Stimulated activated CD8-positive, alpha-beta memory T cell treated with anti-CD3 and anti-CD28 coated beads, Interleukin-4, amount 100 ng/mL, for 24 hours (primary cell): ENCODE results near the gene NEK9.
A peak's percentile ranks its signal among the peaks of the same experiment; 100 is the strongest.

Experiments used
- DNase-seq: peaks from one replicate; pipeline ENCODE4 v3.0.0-alpha.2; 2020; ENCODE audit warnings: low read depth

NEK9 gene

DNA sequence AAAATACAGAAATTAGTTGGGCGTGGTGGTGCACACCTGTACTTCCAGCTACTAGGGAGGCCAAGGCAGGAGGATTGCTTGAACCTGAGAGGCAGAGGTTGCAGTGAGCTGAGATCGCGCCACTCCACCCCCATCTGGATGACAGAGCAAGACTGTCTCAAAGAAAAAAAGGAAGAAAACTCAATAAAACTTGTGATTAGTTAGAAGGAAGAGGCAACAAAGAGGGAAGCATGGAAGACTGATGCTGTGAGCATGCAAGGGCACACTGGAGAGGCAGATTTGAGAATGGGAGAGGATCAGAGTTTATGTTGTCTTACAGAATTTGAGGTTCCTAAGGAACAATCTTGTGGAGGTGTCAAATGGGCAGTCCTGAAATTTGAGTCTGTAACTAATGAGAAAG lies 60.2 kb downstream of the NEK9 start:
- no peak for DNase-seq

DNA sequence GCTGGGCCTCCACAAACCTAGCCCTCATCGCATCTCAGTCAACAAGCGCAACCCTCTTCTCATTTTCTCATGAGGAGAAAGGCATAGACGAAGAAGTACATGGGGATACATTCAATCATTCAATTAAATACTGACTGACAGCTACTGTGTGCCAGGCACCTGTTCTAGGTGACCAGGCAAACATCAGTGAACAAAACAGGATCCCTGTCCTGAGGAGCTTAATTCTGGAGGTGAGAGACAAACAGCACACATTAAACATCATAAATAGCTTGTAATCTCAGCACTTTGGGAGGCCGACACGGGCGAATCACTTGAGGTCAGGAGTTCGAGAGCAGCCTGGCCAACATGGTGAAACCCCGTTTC lies 62.7 kb downstream of the NEK9 start:
- no peak for DNase-seq

DNA sequence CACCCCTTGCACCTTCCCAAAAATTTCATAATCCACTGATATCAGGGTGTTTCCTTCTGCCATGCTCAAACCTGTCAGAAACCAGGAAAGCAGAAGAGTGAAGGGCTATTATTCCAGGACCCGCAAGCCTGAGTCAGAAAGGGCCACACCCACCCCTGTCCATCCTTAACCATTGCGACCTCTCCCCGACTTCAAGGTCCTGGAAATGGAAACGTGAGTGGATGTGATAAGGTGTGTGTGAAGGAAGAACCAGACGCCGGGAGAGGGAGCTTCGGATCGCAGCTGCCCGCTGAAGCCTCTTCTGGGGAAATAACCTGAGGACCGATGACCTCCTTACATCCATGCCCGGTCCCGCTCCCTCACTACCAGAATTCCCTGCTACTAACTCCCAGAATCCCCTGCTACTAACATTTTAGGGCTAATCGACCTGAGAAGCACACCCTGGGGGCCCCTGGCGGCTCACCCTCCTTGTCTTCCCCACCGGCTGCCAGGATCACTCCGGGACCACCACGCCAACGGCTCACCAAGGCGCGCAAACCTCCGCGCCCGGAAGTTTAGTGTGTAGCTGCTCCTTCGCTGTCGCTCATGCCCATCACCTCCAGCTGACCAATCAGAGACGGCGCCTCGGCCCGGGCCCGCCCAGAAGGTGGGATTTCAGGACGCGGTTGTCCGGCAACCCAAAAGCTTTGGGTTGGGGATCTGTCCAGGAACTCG lies 63.2 kb downstream of the NEK9 start, which contains the start of gene ACYP1:
Gene ACYP1, minus strand, starts transcription at position 534 of the 714 bp plus-strand sequence. Its CDS starts 471 bp downstream, at position 63.
- DNase-seq, result peak; percentile 86

DNA sequence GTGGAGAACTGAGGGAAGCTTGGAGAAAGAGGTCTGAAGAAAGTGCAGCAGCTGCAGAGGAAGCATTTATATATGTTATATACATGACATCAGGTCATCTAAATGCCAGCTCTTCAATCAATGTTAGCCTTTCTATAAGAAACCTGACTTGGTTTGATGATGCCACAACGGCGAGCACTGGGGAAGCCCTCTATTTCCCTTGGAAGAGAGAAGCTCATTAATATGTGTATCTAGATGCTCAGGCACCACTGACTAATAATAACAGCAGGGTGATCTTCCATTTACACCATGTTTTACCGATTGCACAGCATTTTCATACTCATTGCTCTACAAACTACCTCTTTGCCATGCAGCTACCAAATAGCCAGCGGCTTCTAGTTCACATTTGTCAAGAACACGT lies 63.8 kb downstream of the NEK9 start:
- DNase-seq, result no peak

DNA sequence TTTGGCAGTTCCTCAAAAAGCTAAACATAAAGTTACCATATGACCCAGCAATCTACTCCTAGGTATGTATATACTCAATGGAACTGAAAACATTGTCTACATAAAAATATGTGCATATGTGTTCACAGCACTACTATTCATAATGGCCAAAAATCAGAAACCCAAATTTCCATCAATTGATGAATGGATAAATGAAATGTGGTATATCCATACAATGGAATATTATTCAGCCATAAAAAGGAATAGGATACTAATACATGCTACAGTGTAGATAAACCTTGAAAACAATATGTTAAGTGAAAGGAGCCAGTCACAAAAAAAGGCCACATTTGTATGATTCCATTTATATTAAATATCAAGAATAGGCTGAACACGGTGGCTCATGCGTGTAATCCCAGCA lies 66.4 kb downstream of the NEK9 start:
- DNase-seq, result no peak

DNA sequence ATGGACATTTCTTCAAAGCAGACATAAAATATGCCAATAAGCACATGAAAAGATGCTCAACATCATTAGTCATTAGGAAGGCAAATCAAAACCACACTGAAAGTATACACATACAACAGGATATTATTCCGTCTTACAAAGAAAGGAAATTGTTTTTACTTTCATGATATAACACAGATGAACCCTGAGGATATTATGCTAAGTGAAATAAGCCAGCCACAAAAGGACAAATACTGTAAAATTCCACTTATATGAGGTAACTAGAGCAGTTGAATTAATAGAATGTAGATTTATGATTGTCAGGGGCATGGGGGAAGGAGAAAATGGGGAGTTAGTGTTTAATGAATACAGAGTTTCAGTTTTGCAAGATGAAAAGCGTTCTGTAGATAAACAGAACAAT lies 67.2 kb downstream of the NEK9 start:
- no peak for DNase-seq

DNA sequence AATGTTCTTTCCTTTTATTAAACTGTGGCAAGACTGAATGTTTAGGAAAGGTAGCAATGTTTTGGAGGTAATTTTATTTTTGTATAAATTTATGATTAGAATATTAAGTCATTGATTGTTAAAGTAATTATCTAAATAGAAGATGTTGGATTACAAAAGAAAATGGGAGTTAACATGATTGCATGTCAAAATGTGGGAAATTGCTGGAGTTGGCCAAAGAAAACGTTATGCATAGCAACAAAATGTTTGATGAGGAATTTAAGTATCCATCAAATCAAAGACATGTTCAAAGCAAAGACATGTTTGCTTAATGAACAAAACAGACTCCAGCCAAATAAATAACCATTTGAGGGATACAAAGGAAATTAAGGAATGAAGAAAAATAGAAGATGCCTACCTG lies 72.4 kb downstream of the NEK9 start:
- DNase-seq, result no peak

DNA sequence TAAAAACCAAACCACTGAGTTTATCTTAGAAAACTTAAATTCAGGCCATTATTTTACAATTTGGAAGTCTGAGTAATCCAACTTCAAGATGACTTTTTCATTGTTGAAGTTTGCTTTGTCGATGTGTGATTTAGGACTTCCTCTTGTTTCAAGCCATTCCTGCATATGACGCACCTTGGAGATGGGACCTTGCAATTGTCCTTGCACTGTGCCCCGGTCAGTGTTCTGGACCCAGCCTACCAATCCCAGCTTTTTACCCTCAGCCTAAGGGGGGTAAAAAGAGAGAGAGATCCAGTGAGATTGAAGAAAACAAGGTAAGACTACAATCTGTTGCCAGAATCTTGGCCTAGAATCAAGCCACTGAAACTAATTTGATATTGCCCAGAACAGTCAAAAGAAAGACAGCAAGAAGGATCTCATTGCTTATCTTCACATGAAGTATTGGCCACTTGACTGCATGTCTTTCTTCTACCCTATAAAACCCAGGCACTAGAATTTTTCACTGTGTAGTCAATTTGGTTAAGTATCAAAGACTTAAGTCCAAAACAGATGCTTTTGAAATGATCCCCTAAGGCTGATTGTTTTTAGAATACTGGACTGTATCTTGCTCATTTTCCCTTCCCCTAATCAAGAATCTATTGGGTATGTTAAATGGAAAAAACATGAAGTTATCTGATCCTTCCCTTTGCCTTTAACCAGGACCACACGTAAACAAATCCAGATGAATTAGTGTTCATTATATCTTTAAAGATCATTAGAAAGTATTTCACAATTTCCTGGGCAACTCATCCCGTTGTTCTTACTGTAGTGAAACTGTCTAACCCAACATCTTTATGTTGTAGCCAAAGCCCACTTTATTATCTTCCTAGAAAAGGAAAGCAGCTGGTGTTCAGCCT lies 73.2 kb downstream of the NEK9 start:
- no peak for DNase-seq

DNA sequence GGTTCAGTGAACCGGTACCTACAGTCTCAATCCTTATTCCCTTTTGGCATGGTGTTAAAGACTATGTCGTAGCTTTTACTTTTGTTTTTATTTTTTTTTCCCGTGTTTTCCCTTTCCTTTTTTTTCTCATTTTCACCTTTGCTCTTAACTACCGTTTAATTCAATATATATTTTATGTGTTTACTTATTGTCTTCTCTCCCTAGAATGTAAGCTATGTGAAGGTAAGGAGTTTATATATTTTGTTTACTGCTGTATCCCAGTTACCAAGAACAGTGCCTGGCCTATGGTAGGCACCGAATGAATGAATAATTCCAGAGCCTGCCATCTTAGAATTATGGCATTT lies 75.3 kb downstream of the NEK9 start:
- no peak for DNase-seq

DNA sequence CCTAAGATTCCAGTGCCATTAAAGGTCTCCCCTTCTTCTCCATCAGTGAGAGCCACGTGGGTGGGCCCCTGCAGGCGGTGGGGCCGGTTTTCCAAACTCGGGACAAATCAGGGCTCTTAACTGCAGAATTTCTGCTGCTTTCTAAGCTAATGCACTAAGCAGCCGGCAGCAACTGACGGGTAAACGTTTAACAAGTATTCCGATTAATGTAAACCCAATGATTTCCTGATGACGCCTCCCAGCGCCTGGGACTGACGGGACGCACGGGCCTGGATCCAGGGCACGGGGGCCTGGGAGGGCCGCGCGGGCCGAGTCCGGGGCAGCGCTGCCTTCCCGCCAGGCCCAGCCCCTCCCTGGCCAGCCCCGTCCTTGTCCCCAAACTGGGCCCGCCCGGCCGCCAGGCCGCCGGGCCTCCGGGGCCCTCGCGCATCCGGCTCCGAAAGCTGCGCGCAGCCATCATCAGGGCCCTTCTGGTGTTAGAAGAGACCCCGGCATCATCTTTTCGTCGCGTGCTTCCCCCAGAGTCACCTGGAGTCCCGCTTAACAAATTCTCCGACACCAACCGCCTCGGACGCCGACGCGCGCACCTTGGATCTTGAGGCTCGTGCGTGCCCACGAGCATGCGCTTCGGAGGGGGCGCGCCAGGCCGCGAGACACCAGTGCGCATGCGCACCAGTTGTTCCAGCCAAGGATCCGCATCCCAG lies 75.8 kb downstream of the NEK9 start, which contains the start of gene MLH3:
Gene MLH3, minus strand, starts transcription at position 616 of the 704 bp plus-strand sequence. CDS start 1,812 bp downstream, outside the sequence.
- peak; percentile 67 for DNase-seq

DNA sequence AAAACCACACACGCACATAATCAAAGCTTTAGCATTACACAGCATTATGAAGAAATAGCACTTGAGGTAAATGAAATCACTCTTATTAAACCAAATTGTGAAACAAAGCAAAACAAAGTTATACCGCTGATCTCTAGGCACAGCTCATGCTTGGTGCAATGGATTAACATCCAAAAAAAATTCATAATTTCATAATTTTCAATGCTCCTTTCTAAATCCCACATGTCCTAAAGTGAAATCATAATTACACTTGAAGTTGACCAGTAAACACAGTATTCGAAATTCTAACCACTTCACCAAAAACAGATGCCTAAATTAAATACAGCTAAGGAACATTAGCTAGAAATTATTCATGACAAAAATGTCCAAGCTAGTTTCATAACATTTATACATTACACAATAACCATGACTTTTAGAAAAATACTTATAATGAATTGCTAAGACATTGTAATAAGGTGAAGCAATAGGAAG lies 77.1 kb downstream of the NEK9 start:
- no peak for DNase-seq

DNA sequence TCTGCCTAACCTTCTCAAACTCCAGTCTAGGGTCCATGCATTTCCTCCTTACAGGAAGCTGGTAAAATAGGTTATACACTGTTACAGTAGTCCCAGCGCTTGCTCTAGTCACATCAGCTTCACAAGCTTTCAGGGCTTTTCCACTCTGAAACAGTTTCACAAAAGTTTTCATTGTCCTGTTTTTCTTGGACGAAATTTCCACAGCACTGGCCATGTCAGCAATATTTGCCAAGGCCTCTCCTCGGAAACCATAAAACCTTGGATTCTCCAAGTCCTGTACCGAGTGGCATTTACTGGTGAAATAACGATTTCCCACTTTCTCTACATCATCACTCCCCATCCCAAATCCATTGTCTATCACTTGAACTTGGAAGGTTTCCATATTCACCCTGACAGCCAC lies 77.7 kb downstream of the NEK9 start:
- DNase-seq, result no peak

DNA sequence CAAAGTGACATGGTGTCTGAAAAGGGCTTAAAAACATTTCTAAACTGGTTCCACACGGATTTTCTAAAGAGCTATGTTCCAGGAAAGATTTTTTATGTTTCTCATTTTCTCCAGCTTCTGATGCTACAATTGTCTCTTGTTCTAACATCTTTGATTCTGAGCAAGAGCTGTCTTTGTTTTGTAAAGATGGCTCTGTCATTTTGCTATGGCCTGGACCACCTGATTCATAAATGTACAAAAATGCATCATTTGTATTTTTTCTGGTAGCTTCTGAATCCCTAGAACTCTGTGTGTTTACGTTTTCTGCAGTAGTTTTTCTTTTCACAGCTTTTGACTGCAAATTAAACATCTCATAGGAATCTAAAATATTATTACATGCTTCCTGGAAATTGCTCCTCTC lies 78.7 kb downstream of the NEK9 start:
- no peak for DNase-seq

DNA sequence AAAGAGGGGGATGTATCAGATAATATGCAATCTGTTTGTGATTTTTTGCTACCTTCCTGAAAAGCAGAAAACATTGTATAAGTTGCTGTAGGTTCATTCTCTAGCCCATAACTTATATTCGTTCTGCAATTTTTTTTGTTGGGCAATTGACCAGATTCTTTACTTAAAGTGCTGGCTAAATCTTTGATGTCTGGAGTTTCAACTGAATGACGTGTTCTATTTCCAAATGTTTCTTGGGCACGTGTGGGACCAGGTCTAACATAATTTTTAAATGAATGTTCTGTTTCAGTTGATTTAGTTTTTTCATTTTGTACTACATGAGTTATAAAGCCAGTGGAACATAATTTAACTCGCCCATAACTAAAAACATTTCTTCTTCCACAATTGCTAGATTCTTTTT lies 79.3 kb downstream of the NEK9 start:
- DNase-seq, result no peak

DNA sequence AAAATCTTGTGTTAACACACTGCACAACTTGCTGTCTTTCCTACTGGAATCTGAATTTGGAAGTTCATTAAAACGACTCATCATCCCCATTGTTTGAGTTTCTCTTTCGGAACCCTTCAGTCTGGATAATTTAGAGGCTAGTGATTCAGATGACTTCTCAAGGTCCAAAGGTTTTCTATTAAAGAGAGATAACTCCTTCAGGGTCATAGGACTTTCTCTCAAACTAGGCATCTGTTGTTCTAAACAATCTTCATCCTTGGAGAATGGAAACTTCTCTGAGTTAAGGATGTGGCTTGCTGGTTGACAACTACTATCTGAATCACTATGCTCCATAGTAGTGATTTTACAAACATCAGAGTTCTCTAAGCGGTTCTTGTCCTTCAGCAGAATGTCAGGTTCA lies 79.9 kb downstream of the NEK9 start:
- DNase-seq, result no peak

DNA sequence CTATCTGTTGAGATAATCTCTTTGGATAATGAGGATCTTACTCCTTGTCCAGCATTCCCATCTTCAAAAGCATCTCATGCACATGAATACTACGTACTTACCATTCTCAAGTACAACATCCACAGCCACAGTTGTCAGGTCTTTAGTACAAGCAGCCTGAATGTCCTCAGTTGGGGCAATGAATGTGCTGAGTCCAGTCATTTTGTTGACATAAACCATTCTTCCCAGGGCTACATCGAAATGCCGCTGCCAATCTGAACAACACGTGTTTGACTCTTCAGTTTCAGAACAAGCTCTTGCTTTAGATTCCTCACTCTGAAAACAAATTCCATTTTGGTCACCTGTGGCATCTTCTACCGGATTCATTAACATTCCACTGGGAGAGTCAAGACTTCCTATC lies 80.6 kb downstream of the NEK9 start:
- no peak for DNase-seq

DNA sequence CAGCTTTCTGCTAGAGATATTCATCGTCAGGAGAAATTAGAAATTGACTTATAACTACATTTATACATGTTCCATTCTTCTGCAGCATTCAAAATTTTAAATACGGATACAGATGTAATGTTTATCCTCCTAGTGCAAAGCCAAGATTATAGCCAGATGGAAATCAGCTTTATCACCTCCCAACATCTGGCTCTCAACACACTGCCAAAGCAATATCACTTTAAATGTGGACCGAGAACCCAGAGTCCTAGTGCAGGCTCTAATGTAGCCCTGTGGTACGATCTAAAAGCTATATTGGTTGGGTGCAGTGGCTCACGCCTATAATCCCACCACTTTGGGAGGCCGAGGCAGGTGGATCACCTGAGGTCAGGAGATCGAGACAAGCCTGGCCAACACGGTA lies 82.1 kb downstream of the NEK9 start:
- no peak for DNase-seq

DNA sequence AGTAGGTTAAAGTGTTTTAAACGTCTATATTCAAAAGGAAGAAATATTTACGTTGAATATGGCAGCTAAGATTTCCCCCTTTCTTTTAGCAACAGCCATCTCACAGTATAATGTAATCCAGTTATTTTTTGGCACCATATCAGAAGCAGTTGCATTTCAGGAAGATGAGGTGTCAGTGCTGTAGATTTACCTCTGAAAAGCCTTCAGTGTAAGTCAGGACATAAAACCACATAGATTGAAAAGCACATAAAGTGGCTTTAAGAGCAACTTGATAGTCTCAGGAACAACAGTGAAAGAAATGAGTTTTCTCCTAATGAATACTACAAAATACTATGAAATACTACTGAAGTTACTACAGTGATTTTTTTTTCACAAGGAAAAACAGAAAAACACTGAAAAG lies 82.5 kb downstream of the NEK9 start:
- DNase-seq, result no peak

DNA sequence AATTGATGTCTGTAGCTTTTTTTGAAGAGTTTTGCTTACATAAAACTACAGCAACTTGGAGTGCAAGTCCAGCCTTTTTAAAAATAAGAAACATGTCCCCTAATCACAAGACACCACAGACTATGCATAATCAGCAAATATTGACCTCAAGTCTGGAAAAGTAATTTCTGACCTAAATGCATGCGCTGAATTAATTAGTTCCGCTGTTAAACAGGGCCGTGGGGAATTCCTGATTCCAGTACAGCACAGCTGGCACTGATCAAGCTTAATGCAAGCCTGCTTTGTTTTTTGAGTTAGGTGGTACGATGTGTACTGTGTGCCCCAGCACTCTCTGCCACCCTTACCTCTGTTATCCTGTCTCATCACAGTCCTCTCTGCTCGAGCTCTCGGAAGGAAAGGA lies 84.8 kb downstream of the NEK9 start:
- no peak for DNase-seq

DNA sequence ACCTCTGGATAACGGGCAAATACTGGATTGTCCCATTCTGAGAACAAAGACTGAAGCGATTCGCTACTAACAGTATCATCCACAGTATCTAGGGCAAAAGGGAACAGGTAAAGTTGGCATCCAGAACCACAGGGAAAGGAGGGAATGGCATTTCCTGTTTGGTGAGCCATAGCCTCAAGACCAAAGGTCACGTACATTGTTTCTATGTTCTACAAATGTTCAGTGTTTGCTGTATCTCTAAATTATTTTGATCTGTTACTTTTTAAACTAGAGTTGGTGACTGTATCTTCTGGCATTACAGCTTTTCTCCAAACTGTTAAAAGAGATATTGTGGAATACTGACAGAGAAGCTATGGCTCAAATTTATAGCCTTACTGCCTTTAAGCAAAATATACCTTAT lies 85.2 kb downstream of the NEK9 start:
- DNase-seq, result no peak

DNA sequence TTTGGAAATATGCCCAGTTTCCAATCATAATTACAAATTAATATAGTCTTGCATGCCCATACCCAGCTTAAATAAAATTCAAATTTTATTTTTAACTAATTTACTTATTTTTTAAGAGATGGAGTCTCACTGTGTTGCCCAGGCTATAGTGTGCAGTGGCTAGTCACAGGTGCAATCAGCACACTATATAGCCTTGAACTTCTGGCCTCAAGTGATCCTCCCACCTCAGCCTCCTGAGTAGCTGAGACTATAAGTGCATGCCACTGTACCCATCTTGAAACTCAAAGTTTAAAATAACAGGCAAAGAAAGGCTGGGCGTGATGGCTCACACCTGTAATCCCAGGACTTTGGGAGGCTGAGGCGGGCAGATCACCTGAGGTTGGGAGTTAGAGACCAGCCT lies 85.9 kb downstream of the NEK9 start:
- no peak for DNase-seq

DNA sequence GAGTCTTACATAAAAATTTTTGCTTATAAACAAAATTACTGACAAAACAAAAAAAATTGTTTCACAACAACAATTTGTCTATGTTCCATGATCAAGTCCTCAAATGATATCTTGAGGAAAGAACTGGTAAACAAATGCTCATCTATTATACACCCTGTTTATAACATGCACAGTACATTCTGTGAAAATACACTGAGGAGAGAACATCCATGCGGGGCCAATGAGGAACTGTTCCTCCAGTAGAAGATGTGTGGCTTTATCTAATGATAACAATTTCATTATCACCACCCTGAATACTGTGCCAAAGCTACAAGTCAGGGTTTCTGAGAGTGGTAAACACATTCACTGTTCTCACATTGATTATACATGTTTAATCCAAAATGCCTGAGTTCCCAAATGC lies 86.3 kb downstream of the NEK9 start:
- no peak for DNase-seq

DNA sequence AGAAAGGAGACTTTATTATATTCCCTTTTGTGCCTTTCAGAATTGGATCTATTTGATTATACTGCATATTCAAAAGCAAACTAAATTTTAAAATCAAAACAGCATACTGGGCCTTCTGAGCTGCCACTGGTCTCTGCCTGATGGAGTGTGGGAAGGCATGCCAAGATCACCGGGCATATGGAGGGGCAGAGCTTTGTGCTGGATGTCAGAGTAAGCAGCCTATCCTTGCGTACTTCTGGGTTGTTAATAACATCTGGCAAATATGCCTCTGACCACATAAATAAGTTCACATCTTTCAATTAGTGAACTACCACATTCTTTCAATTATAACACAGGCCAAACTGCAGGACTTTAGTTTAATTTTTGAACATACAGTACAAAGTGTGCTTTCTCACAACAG lies 93.9 kb downstream of the NEK9 start:
- DNase-seq, result no peak
